GM19023 (cell line): ENCODE results near the gene PKDCC.

ENCODE experiments used
- ATAC-seq: cut with Tn5 transposase; IDR thresholded peaks from one replicate; pipeline ENCODE4 v1.9.1; 2021; ENCODE audit warnings: mild to moderate bottlenecking, moderate library complexity; ENCODE audit not compliant: unreplicated experiment

PKDCC gene

GRCh38 chr2:42048299-42049220, 739 bp downstream of the PKDCC start:
- ATAC-seq: no peak

GRCh38 chr2:42049221-42050009, 1.6 kb downstream of the PKDCC start:
- ATAC-seq: no peak

- ATAC-seq: no peak
These were observed 2.3 kb downstream of the PKDCC start for GRCh38 chr2:42050010-42050702.

- ATAC-seq: no peak
These were observed 3.1 kb downstream of the PKDCC start for GRCh38 chr2:42050703-42051542.

- no peak for ATAC-seq
These were observed 3.9 kb downstream of the PKDCC start for GRCh38 chr2:42051543-42052235.

- ATAC-seq: no peak
These were observed 5.1 kb downstream of the PKDCC start for GRCh38 chr2:42052702-42053481.

- ATAC-seq: no peak
These were observed 5.6 kb downstream of the PKDCC start for GRCh38 chr2:42053482-42053790.

- ATAC-seq: no peak
These were observed 6.2 kb downstream of the PKDCC start for GRCh38 chr2:42053791-42054701.

GRCh38 chr2:42054714-42055430, 7.1 kb downstream of the PKDCC start:
- ATAC-seq: no peak

- ATAC-seq: no peak
These were observed 8.0 kb downstream of the PKDCC start for GRCh38 chr2:42055573-42056514.

- no peak for ATAC-seq
These were observed 9.5 kb downstream of the PKDCC start for GRCh38 chr2:42057159-42057901.

- ATAC-seq: no peak
These were observed 10.2 kb downstream of the PKDCC start for GRCh38 chr2:42057902-42058450.

- ATAC-seq: no peak
These were observed 11.6 kb downstream of the PKDCC start for GRCh38 chr2:42059261-42059898.

GRCh38 chr2:42060028-42060427, 12.2 kb downstream of the PKDCC start:
- no peak for ATAC-seq
